ENCODE data around the gene ENTPD1. TPM values are rescaled to one million over a fixed set of nuclear protein-coding genes. Genes with fewer than 3 reads are reported as not detected.

The ENTPD1 gene
- total RNA-seq, 6 experiments from 2014 or later: not detected

- H3K27ac Mint-ChIP-seq: no peak overlapping the region
- TF ChIP-seq, protein P1, sequence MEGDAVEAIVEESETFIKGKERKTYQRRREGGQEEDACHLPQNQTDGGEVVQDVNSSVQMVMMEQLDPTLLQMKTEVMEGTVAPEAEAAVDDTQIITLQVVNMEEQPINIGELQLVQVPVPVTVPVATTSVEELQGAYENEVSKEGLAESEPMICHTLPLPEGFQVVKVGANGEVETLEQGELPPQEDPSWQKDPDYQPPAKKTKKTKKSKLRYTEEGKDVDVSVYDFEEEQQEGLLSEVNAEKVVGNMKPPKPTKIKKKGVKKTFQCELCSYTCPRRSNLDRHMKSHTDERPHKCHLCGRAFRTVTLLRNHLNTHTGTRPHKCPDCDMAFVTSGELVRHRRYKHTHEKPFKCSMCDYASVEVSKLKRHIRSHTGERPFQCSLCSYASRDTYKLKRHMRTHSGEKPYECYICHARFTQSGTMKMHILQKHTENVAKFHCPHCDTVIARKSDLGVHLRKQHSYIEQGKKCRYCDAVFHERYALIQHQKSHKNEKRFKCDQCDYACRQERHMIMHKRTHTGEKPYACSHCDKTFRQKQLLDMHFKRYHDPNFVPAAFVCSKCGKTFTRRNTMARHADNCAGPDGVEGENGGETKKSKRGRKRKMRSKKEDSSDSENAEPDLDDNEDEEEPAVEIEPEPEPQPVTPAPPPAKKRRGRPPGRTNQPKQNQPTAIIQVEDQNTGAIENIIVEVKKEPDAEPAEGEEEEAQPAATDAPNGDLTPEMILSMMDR (IDR thresholded peaks at IDR 0.05): no peak
- no peak overlapping the region for H3K4me3 Mint-ChIP-seq
- no peaks in the 10 kb centered on the region for H3K4me1 Mint-ChIP-seq (ENCODE audit: low read depth)
- peaks cover 5% of the 10 kb centered on the region; the same call in 1 of the 2 replicates for H3K27me3 Mint-ChIP-seq (ENCODE audit: insufficient read depth)
- DNase-seq: no peak
- H3K36me3 Mint-ChIP-seq (ENCODE audit: low read depth): no peaks in the 10 kb centered on the region
- H3K9me3 Mint-ChIP-seq: no peaks in the 10 kb centered on the region
Measured at GRCh38 chr10:95840121-95840520, 84.2 kb downstream of the ENTPD1 start.

- H3K27ac Mint-ChIP-seq: no peak overlapping the region
- no peak for DNase-seq
- H3K36me3 Mint-ChIP-seq (ENCODE audit: low read depth): no peaks in the 10 kb centered on the region
- H3K4me1 Mint-ChIP-seq (ENCODE audit: low read depth): no peaks in the 10 kb centered on the region
- TF ChIP-seq, protein P1 (IDR thresholded peaks at IDR 0.05): no peak
- no peaks in the 10 kb centered on the region for H3K9me3 Mint-ChIP-seq
- peaks cover 5% of the 10 kb centered on the region; the same call in 1 of the 2 replicates for H3K27me3 Mint-ChIP-seq (ENCODE audit: insufficient read depth)
- H3K4me3 Mint-ChIP-seq: no peak overlapping the region
Measured at GRCh38 chr10:95840681-95841080, 84.7 kb downstream of the ENTPD1 start.

DNA sequence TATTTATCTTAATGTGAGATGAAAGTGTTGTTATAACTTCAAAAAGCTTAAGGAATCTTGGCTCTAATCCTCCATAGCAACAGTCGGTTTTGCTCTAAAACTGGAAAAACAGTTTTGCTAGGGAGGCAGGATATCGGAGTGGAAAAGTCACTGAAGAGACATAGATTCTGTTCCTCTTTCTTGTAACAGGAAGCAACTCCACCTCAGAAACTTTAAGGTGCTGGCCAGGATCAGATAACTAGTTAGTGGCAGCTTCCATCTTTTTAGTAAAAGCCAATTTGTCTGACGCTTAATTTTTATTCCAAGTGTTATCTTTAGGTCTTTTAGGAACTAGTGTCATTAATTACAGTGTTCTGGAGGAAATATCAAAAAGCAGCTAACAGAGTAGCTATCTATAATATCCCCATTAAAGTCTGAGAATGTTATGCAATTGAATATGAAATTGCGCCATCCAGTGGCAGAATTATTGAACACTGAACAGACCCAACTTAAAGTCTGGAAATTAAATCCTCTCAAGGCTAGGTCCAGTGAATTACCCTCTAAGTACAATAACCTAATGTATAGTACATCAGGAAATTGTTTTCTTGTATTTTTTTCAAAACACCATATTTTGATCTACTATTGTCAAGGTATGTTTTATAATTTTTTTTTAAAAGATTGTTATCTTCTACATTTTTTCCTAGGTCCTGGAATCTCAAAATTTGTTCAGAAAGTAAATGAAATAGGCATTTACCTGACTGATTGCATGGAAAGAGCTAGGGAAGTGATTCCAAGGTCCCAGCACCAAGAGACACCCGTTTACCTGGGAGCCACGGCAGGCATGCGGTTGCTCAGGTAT, 85.9 kb downstream of the ENTPD1 start:
- H3K4me3 Mint-ChIP-seq: no peak overlapping the region
- no peaks in the 10 kb centered on the region for H3K4me1 Mint-ChIP-seq (ENCODE audit: low read depth)
- no peaks in the 10 kb centered on the region for H3K36me3 Mint-ChIP-seq (ENCODE audit: low read depth)
- peak; percentile 17 for DNase-seq
- H3K27ac Mint-ChIP-seq: no peak overlapping the region
- peaks cover 5% of the 10 kb centered on the region; the same call in 1 of the 2 replicates for H3K27me3 Mint-ChIP-seq (ENCODE audit: insufficient read depth)
- no peaks in the 10 kb centered on the region for H3K9me3 Mint-ChIP-seq
- TF ChIP-seq, protein P1 (IDR thresholded peaks at IDR 0.05): peak; percentile 82

- no peak overlapping the region for H3K27ac Mint-ChIP-seq
- H3K4me3 Mint-ChIP-seq: no peak overlapping the region
- H3K4me1 Mint-ChIP-seq (ENCODE audit: low read depth): no peaks in the 10 kb centered on the region
- no peak for DNase-seq
- TF ChIP-seq, protein P1 (IDR thresholded peaks at IDR 0.05): no peak
- no peaks in the 10 kb centered on the region for H3K36me3 Mint-ChIP-seq (ENCODE audit: low read depth)
- no peaks in the 10 kb centered on the region for H3K9me3 Mint-ChIP-seq
- H3K27me3 Mint-ChIP-seq (ENCODE audit: insufficient read depth): peaks cover 2% of the 10 kb centered on the region; the same call in 1 of the 2 replicates
Measured at GRCh38 chr10:95845411-95845810, 89.4 kb downstream of the ENTPD1 start.

- DNase-seq: no peak
Measured at GRCh38 chr10:95847007-95847406, 91.0 kb downstream of the ENTPD1 start.

More at GRCh38 chr10:95847007-95847406, 91.0 kb downstream of the ENTPD1 start:
- Mint-ChIP-seq H3K36me3 (ENCODE audit: low read depth) (no peaks in the 10 kb centered on the region), H3K4me3 (no peak overlapping the region), H3K27ac (no peak overlapping the region), H3K27me3 (ENCODE audit: insufficient read depth) (peaks cover 2% of the 10 kb centered on the region; the same call in 1 of the 2 replicates), H3K9me3 (no peaks in the 10 kb centered on the region), H3K4me1 (ENCODE audit: low read depth) (no peaks in the 10 kb centered on the region)
- TF ChIP-seq, protein P1 (IDR thresholded peaks at IDR 0.05): no peak
